Activated B cell treated with CpG ODN at 0.5 μM for 24 hours (primary cell): Measurements from ENCODE around the gene TUBB4B. TPM values are rescaled to one million over a fixed set of nuclear protein-coding genes. Genes with fewer than 3 reads are reported as not detected.

Experiments used
- ATAC-seq: fragments of 200-7000 bp; cut with Tn5 transposase; one replicate; pipeline ENCODE4 v1.10.0; 2021; ENCODE audit warnings: low read depth, mild to moderate bottlenecking, moderate library complexity
- CTCF ChIA-PET: fragments of 350-600 bp; sonication (Branson Sonifier 250); formaldehyde crosslinking; loops from one replicate; lab custom pipeline; 2021; ENCODE audit warnings: antibody characterized with exemption; lab: Charles Lee
- POLR2A ChIA-PET: fragments of 350-600 bp; sonication (Branson Sonifier 250); formaldehyde crosslinking; loops from one replicate; lab custom pipeline; 2021; ENCODE audit warnings: antibody characterized with exemption; lab: Charles Lee
- DNase-seq: peaks from one replicate; pipeline ENCODE4 v3.0.0; 2022
- H3K27ac Mint-ChIP-seq: one replicate; pipeline ENCODE4 v1.8.0; 2020; ENCODE audit warnings: mixed read lengths
- H3K27me3 Mint-ChIP-seq: one replicate; pipeline ENCODE4 v1.8.0; 2021; ENCODE audit warnings: mixed read lengths
- H3K36me3 Mint-ChIP-seq: one replicate; pipeline ENCODE4 v1.8.0; 2021; ENCODE audit warnings: low read depth, mixed read lengths
- H3K4me1 Mint-ChIP-seq: one replicate; pipeline ENCODE4 v1.8.0; 2021; ENCODE audit warnings: mixed read lengths
- H3K4me3 Mint-ChIP-seq: one replicate; pipeline ENCODE4 v1.8.0; 2020; ENCODE audit warnings: mild to moderate bottlenecking, mixed read lengths
- H3K9me3 Mint-ChIP-seq: one replicate; pipeline ENCODE4 v1.8.0; 2020; ENCODE audit warnings: mixed read lengths
- intact Hi-C: fragments of 100-400 bp; cut with micrococcal nuclease; formaldehyde crosslinking; loops from one replicate; pipeline ENCODE4 v1.15.1; 2024
- total RNA-seq: library from RNA; stranded (reverse); gene quantifications from 2 replicates; pipeline ENCODE4 v1.2.3, GENCODE V29; 2022
- TF ChIP-seq, protein P1 (sequence below): fragments of 200-600 bp; IDR thresholded peaks from one replicate; pipeline ENCODE4 v1.8.0; 2022; ENCODE audit warnings: antibody characterized with exemption, mild to moderate bottlenecking

The TUBB4B gene
- total RNA-seq, 1 donor from 2014 or later, result 182 TPM

GRCh38 chr9:137278721-137279711 lies 37.9 kb downstream of the TUBB4B start:
- intact Hi-C loops, result loop anchor here (5.0 kb wide), 1 partner anchor 152 kb away; no protein-coding TSS in a partner anchor
- POLR2A ChIA-PET, result no interaction called here

DNA sequence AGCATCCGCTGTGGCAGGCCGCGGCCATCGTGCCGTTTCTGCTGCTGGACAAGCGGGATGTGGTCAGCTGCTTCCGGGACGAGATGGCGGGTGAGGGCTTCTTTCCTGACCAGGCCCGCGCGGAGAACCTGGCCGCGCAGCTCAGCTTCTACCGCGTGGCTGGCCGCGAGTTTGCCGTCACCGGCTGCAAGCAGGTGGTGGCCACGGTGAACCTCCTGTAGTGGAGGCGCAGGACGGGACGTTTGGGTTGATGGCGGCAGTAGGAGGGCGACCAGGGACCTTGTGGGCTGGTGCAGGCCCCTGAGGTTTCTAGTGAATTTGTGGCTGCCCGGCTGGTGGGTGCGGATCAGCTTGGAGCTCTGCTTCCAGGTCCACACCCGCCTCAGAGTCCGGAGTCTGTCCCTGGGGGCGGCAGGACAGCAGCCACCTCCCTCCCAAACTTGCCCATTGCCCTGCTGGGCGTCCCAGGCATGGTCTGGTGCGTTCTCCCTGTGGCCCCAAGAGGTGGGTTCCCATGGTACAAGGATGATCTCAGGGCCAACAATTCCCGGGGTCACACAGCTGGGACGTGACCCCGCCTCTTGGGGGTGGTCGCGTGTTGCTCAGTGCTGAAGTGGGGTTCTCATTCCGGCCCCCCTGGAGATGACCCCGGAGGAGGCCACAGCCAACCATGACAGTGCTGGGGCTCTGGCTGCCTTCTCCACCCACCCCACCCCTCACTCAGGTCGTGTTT lies 38.8 kb downstream of the TUBB4B start:
- no peak for DNase-seq
- H3K36me3 Mint-ChIP-seq, result peaks cover 8% of the 10 kb centered on the region
- no peak overlapping the region for H3K27ac Mint-ChIP-seq
- ChIA-PET POLR2A (interaction anchor here (0.8 to 1.0 kb wide), 2 partner anchors 11 to 40 kb away, joined by 3 to 4 read pairs; no protein-coding TSS in a partner anchor), CTCF (interaction anchor here (0.9 kb wide), 1 partner anchor 43 kb away, joined by 5 read pairs; no protein-coding TSS in a partner anchor)
- H3K27me3 Mint-ChIP-seq, result no peaks in the 10 kb centered on the region
- TF ChIP-seq, protein P1, sequence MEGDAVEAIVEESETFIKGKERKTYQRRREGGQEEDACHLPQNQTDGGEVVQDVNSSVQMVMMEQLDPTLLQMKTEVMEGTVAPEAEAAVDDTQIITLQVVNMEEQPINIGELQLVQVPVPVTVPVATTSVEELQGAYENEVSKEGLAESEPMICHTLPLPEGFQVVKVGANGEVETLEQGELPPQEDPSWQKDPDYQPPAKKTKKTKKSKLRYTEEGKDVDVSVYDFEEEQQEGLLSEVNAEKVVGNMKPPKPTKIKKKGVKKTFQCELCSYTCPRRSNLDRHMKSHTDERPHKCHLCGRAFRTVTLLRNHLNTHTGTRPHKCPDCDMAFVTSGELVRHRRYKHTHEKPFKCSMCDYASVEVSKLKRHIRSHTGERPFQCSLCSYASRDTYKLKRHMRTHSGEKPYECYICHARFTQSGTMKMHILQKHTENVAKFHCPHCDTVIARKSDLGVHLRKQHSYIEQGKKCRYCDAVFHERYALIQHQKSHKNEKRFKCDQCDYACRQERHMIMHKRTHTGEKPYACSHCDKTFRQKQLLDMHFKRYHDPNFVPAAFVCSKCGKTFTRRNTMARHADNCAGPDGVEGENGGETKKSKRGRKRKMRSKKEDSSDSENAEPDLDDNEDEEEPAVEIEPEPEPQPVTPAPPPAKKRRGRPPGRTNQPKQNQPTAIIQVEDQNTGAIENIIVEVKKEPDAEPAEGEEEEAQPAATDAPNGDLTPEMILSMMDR, result no peak
- peaks cover 47% of the 10 kb centered on the region for H3K4me1 Mint-ChIP-seq
- intact Hi-C loops, result loop anchor here (1.0 to 5.0 kb wide), 2 partner anchors 44 to 153 kb away; no protein-coding TSS in a partner anchor
- H3K4me3 Mint-ChIP-seq, result no peak overlapping the region
- ATAC-seq, result no peak
- H3K9me3 Mint-ChIP-seq, result no peaks in the 10 kb centered on the region

More at GRCh38 chr9:137278721-137279711, 37.9 kb downstream of the TUBB4B start:
- Mint-ChIP-seq H3K36me3 (peaks cover 8% of the 10 kb centered on the region), H3K27ac (no peak overlapping the region), H3K27me3 (no peaks in the 10 kb centered on the region), H3K4me1 (peaks cover 55% of the 10 kb centered on the region), H3K4me3 (no peak overlapping the region), H3K9me3 (no peaks in the 10 kb centered on the region)
- CTCF ChIA-PET, result no interaction called here
- TF ChIP-seq, protein P1, result no peak
- DNase-seq, result no peak
- ATAC-seq, result no peak

DNA sequence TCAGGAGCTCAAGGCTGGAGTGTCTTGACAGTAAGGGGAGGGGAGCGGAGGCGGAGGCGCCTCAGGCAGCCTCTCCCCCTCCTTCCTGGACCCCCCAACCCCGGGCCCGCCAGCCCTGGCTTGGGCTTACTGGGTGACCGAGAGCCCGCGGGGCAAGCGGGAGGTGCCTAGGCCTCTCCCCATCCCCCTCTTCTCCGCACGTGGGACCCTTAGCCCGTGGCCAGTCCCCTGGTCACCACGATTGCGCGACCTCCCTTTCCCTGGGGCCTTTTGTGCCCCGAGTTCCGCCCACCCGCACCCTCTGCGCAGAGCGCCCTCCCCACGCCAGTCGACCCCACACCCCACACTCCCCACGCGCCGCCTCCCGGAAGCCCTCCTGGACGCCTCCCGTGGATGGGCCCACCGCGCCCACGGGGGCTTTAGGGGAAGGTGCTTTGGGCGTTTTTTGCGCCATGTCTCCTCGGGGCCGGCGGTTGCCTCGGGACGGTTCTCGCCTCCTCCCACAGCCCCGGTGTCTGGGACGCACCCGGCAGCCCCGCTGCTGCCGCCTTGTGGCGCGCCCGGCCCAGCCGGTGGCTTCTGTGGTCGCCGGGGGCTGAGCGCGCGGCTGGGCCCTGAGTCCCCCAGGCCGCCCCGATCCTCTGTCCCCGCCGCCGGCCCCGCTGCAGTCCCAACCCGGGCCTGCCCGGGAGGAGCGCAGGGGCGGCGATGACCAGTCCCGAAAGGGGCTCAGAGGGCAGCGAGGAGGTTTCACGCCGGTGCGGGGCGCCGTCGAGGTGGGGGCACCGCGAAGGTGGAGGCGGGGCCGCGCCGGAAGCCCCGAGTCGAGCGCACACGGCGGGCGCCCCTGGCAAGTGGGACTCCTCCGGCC lies 39.6 kb downstream of the TUBB4B start:
- POLR2A ChIA-PET, result interaction anchor here (0.8 to 1.0 kb wide), 2 partner anchors 12 to 41 kb away, joined by 3 to 4 read pairs; no protein-coding TSS in a partner anchor

DNA sequence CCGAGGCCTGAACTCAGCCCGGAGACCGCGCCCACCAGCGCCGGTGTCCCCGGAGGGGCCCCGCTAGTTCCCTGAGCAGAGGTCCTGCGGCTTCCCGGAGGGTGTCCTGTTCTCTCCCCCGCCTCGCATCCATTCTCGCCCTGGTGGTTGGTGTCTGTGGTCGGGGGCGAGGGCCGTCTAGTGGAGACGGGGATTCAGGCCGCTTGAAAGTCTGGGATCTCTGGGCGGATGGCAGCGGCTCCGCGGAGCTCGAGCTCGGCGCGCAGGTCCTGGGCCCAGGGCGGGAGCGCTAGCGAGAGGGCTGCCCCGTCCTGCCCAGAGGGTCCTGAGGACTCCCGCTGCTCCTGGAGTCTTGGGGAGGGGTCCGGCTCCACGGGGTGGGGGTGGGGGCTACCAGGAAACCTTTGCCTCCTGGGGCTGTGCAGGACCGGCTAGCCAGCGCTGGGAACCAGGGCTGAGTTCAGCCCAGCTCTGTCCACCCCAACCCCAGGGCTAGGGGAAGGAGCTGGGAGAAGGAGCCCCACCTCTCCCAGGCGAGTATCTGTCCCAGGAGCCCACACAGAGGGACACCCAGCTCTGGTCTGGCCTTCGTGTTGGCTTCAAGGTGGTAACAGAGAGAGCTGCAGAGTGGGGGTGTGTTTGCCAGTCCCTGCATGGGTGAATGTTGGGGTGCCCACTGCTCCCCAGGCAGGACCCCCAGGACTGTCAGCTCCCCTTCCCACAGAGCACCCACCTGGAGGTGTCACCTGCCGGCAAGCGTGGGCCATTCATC lies 40.4 kb downstream of the TUBB4B start:
- Mint-ChIP-seq H3K9me3 (no peaks in the 10 kb centered on the region), H3K27me3 (no peaks in the 10 kb centered on the region), H3K36me3 (peaks cover 8% of the 10 kb centered on the region), H3K27ac (no peak overlapping the region), H3K4me3 (no peak overlapping the region), H3K4me1 (peaks cover 42% of the 10 kb centered on the region)
- intact Hi-C loops, result no loop called here
- TF ChIP-seq, protein P1, result no peak
- ChIA-PET POLR2A (no interaction called here), CTCF (interaction anchor here (1.5 kb wide), 1 partner anchor 45 kb away, joined by 4 read pairs; no protein-coding TSS in a partner anchor)
- ATAC-seq (no peak), DNase-seq (no peak)

More for the DNA sequence above, 39.6 kb downstream of the TUBB4B start:
- H3K4me1 Mint-ChIP-seq, result peaks cover 39% of the 10 kb centered on the region
- peaks cover 8% of the 10 kb centered on the region for H3K36me3 Mint-ChIP-seq
- DNase-seq, result no peak
- TF ChIP-seq, protein P1, result no peak
- intact Hi-C loops, result loop anchor here (1.0 kb wide), 1 partner anchor 44 kb away; no protein-coding TSS in a partner anchor
- H3K27me3 Mint-ChIP-seq, result no peaks in the 10 kb centered on the region
- H3K4me3 Mint-ChIP-seq, result no peak overlapping the region
- H3K9me3 Mint-ChIP-seq, result no peaks in the 10 kb centered on the region
- CTCF ChIA-PET, result interaction anchor here (0.9 kb wide), 1 partner anchor 44 kb away, joined by 5 read pairs; no protein-coding TSS in a partner anchor
- peak; percentile 30 for ATAC-seq
- no peak overlapping the region for H3K27ac Mint-ChIP-seq
